Vagina (tissue), 2 donors: Measurements from ENCODE around the gene TRIM52.
"Not testable (repeated sequence)": the region's sequence is repeated elsewhere in the genome, so short reads cannot be mapped to it uniquely, and the experiment has no call there.

Source experiments
- CTCF ChIP-seq, 3 experiments: fragments of 450-650 bp in 2 of 3; fragments of 200-600 bp in 1 of 3; sonication (generic) in 1 of 3; IDR thresholded peaks; one replicate each; pipeline ENCODE4 v1.5.1; 2017 to 2019; ENCODE audit warnings: antibody characterized with exemption in 3 of 3, mild to moderate bottlenecking in 2 of 3, moderate library complexity in 2 of 3
- POLR2A ChIP-seq, 2 donors: fragments of 450-650 bp; IDR thresholded peaks; one replicate each; pipeline ENCODE4 v1.6.1; 2017; ENCODE audit warnings: antibody characterized with exemption in 2 of 2, mild to moderate bottlenecking in 2 of 2, moderate library complexity in 2 of 2

GRCh38 chr5:181287331-181287730 is 26.4 kb upstream of the TRIM52 start:
- TF ChIP-seq CTCF, POLR2A (IDR thresholded peaks at IDR 0.05): not testable (repeated sequence)
